ENCODE data around the gene TBKBP1.
A peak's percentile ranks its signal among the peaks of the same experiment; 100 is the strongest.

TBKBP1 gene

DNA sequence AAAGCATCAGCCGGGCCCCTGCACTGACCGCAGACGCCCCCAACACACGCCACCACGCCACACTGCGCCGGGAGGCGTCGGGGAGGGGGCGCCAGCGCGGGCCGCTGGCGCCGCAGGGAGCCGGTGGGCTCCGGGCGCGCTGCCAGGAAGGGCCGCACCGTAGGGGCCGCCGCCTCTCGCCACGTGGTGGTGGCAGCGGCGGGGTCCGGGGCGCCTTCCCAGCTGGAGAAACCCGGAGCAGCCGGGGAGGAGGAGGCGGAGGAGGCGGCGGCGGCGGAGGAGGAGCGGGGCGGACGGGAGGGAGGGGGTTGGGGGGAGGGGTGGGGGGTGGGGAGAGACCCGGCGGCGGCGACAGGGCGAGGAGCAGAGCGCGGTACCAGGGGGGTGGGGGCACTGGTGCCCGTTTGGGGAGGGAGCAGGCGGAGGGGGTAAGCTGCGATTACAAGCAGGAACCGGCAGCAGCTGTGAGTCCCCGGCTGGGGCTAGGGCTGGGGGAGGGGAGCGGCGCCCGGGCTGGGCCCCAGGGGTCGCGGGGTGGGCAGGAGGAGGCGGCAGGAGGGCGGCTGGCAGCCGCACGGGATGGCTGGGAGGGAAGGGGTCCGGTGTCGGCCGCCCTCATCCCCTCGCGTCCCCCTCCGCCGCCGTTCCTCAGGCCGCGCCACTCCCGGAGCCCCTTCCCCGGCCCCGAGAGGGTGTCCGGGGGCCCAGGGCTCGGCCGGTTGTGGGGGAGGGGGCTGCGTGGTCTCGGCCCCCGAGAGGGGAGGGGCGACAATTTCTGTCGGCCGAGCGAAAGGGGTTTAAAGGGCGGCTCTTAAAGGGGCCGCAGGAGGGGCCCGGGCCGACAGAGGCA, at the start of gene TBKBP1:
Gene TBKBP1, plus strand, starts transcription at position 431 of the 850 bp plus-strand sequence. CDS start 1,952 bp downstream, outside the sequence.
- DNase-seq: peak; percentile 85

DNA sequence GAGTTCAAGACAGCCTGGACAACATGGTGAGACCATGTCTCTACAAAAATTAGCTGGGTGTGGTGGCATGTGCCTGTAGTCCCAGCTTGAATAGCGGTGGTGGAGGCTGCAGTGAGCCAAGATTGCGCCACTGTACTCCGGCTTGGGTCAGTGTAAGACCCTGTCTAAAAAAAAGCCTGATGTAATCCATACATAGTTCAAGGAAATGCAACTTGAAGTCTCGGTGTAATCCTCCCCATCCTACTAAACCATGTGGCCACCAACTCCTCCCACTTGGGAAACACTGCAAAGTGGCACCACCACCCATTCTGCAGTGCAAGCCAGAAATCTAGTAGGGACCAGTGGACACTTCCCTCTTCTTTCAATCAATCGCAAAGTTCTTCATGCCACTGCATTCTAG, 49.6 kb upstream of the TBKBP1 start:
- DNase-seq: no peak

DNA sequence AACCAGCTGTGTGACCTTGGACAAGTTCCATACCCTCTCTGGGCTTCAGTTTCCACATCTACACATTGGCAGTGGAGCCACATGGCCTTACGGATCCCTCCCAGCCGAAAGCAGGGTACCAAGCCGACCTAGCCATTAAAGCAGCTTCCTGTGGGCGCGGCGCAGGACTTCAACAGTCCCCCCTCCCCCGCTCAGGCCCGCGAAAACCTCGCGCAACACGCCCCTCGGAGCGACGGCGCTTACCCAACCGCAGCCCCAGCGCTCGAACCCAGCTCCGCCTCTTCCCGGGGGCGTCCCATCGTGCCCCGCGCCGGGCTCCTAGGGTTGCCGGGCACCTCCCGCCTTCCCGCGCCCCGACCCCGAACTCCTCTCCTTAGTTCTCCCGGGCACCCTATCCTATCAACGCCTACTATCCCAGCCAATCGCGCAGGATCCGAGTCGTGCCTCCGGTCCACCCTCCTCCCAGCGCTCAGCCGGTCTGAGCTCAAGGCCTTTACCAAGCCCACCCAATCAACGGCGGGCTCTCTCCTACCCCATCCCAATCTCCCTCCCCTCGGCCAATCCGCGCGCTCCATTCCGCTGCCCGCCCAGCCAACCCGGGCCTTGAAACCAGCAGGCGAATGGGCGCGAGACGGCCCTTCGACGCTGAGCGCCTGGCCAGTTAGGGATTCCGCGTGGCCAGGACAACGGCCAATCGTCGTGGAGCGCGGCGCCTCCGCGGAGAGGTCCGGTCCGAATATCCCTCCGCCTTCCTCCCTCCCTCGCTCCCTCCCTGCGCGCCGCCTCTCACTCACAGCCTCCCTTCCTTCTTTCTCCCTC, 44.6 kb upstream of the TBKBP1 start, which contains the start of gene KPNB1:
Gene KPNB1, plus strand, starts transcription at position 767 of the 819 bp plus-strand sequence. CDS start 326 bp downstream, outside the sequence.
- DNase-seq: peak; percentile 79

DNA sequence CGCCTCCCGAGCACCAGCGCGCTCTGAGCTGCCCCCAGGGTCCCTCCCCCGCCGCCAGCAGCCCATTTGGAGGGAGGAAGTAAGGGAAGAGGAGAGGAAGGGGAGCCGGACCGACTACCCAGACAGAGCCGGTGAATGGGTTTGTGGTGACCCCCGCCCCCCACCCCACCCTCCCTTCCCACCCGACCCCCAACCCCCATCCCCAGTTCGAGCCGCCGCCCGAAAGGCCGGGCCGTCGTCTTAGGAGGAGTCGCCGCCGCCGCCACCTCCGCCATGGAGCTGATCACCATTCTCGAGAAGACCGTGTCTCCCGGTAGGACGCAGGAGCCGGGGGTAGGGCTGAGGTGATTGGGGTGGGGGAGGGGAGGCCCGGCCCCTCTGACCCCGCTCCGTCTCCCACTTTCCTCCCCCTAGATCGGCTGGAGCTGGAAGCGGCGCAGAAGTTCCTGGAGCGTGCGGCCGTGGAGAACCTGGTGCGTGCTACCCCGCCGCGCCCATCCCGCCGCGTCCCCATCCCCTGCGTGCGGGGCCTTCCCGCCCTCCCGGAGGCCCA, 43.9 kb upstream of the TBKBP1 start:
- no peak for DNase-seq

GRCh38 chr17:47650525-47651522, 43.1 kb upstream of the TBKBP1 start:
- DNase-seq: peak; percentile 90

DNA sequence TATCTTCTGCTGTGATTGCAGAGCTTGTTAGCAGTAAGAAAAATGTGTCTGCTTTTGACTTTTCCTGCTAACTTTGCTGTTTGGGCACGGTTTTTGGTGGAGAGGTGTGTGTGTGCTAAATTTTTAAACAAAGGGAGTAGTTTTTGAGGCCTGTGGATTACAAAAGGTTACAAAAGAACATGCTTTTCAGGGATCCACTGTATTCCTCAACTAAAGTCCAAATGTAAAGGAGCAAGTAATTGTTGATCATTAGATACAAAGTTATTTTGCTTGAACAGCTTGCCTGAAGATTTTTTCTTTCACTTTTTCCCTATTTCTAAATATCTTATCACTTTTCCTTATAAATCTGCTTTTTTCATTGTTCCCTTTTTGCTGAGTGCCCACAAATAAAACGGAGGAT, 42.3 kb upstream of the TBKBP1 start:
- DNase-seq: no peak

DNA sequence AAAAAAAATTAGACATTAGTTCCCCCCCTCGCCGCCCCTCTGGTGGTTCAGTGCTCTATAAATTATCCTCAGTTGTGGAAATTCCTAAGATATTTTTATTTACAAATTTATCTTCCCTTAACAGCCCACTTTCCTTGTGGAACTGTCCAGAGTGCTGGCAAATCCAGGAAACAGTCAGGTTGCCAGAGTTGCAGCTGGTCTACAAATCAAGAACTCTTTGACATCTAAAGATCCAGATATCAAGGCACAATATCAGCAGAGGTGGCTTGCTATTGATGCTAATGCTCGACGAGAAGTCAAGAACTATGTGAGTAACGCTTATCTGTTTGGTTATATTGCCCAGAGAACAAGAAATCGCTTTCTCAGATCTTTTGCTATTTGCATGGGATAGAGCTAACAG, 41.4 kb upstream of the TBKBP1 start:
- DNase-seq: no peak

DNA sequence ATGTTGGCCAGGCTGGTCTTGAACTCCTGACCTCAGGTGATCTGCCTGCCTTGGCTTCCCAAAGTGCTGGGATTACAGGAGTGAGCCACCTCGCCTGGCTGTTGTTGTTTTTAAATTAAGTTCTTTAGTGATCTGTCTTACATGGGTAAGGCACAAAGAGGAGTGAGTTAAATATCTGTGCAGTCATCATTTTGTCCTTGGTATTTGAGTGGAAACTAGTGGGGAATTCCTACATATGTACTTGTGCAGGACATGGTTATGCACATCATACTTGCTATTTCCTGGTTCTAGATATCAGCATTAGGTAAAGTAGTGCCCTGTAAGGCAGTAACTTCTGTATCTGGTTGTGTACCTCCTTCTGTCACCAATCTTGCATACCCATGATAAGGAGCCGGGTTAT, 40.5 kb upstream of the TBKBP1 start:
- DNase-seq: no peak

DNA sequence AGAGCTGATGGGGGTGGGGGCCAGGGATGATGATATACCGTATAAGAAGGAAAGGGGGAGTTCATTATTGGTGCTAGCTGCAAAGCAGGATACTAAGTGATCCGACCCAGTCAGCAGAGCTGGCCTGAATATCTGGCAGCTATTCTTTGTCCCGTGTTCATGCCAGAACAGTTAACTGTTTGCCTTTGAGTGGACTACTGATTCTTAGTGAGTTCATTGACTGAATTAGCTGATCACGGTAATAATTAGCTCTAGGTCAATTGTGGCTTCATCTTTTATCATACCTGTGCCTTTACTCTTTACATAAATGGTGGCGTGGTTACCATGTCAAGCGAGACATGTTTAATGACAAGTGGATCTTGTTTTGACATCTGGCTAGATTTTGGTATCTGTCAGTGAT, 39.0 kb upstream of the TBKBP1 start:
- DNase-seq: no peak

DNA sequence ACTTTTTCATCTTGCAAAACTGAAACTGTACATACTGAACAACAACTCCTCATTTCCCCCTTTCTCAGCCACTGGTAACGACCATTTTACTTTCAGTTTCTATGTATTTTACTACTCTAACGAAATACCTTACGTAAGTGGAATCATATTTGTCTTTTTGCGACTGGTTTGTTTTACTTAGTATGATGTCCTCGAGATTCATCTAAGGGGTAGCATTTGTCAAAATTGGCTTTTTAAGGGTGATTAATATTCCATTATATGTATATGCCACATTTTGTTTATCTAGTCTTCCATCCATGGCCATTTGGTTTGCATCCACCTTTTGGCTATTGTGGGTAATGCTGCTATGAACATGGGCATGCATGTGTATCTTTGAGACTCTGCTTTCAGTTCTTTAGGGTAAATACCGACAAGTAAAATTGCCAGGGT, 33.9 kb upstream of the TBKBP1 start:
- no peak for DNase-seq

DNA sequence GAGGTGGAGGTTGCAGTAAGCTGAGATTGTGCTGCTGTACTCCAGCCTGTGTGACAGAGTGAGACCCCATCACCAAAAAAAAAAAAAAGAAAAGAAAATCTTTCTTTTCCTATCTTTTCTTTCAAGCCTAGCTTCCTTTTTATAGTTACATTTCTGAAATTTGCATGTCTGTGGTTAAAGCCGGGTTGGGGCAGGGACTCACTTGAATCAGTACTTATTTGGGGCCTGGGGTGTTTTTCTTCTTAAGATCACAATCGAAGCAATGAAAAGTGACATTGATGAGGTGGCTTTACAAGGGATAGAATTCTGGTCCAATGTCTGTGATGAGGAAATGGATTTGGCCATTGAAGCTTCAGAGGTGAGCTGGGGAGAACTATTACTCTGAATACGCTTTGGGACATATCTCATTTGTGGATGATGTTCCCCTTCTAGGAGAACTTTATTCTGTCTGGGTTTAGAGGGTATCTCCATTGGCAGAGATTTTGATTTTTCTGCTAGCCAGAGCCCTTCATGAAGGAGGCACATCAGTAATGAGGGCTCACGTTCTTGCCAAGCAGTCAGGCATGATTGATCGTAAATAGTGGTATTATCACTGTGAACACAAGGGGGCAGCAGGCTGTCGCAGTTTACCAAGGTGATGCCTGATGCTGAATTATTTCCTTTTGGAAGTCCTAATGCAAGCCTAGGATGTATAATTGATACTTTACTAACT, 29.9 kb upstream of the TBKBP1 start:
- no peak for DNase-seq

- DNase-seq: no peak
These were observed 29.4 kb upstream of the TBKBP1 start for GRCh38 chr17:47664624-47664941.

DNA sequence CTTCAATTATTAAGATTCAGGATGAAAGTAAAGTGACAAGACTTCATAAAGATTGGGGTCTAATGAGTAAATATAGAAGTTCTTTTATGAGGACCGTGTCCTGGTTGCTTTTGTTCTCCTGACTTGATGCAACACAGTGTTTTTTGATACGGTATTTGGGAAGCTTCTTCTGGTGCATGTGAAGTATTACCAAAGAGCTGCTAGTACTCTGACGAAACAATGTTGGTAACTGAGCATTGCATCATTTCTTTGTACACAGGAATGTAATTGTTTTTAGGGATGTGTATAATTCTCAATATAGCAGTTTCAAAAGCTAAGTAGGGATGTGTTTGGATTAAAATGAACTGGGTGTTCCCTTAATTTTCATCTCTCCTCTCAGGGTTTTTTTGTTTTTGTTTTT, 28.3 kb upstream of the TBKBP1 start:
- DNase-seq: no peak

- DNase-seq: no peak
These were observed 24.9 kb upstream of the TBKBP1 start for GRCh38 chr17:47669081-47669480.

DNA sequence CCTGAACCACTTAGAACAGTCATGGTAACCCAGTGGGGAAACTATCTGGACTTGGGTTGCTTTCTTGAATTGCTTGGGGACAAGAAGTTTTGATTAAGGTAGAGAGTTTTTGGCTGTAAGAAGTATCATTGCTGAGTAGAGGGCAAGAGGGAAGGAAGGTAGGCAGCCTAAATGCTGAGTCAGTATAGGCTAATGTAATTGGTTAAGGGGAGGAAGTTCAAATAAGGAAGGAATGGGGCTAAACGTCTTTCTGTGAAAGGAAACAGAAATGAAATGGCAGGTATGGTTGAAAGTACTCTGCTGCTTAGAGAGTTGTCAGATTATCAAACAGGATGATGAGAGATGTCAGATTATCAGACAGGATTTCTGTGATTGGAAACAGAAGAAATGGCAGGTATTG, 23.9 kb upstream of the TBKBP1 start:
- DNase-seq: no peak

- no peak for DNase-seq
These were observed 19.5 kb upstream of the TBKBP1 start for GRCh38 chr17:47674499-47674898.

- DNase-seq: no peak
These were observed 18.4 kb upstream of the TBKBP1 start for GRCh38 chr17:47675380-47676198.

GRCh38 chr17:47676199-47676472, 17.8 kb upstream of the TBKBP1 start:
- no peak for DNase-seq

DNA sequence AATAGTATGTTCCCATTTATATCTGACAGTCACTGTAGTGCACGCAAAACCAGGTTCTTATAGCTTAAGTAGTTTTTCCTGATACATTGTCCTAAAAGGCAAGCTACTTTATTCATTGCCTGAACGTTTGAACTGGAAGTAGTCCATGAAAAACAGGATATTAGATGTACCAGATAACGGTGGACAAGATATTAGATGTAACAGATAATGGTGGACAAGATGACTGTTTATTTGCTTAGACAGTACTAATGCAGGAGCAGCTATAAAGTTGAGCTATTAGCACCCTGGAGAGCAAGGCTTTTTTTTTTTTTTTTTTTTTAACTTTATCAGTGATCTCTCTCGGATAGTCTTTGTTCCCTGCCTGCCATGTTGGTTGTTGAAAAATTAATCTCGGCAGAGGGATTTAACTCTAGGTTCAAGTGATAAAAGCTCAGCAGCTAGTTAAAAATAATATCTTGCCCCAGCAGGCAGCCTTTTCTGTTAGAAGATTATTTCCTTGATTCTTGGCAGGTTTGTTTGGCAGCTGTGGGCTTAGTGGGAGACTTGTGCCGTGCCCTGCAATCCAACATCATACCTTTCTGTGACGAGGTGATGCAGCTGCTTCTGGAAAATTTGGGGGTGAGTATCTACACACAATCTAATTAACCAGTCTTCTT, 17.3 kb upstream of the TBKBP1 start:
- no peak for DNase-seq

- no peak for DNase-seq
These were observed 15.8 kb upstream of the TBKBP1 start for GRCh38 chr17:47678196-47678595.

DNA sequence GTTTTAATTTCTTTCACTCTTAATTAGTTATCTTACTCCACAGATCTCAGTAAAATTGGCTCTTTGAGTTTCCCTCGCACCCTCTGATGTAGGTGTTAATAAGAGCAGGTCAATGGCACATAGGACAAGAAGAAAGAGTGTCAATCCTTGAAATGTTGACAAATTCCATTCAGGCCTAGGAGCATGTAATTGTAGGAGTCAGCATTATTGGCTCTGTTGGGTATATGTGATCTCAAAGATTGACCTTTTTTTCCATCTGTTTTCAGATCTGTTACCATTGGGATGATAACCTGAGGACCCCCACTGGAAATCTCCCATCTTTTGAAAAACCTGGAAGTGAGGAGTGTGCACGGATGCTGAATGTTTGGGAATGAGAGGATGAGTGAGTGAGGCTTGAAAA, 11.8 kb upstream of the TBKBP1 start:
- no peak for DNase-seq
